SK-N-SH treated with all-trans-retinoic acid at 6 μM for 48 hours (cell line): ENCODE data around the gene DAGLB.

Experiments used
- ARNTL ChIP-seq: fragments of 450-650 bp; formaldehyde crosslinking; IDR thresholded peaks from 2 replicates; pipeline ENCODE4 v1.5.0; 2020; ENCODE audit warnings: low read depth, mild to moderate bottlenecking, moderate library complexity, borderline replicate concordance
- BACH2 ChIP-seq: fragments of 250-450 bp; sonication (Bioruptor Pico); IDR thresholded peaks from 2 replicates; pipeline ENCODE4 v1.9.0; 2021; ENCODE audit warnings: mild to moderate bottlenecking, borderline replicate concordance
- ISL1 ChIP-seq: fragments of 250-450 bp; sonication (Bioruptor Pico); IDR thresholded peaks from 2 replicates; pipeline ENCODE4 v2.1.2; 2022; ENCODE audit warnings: mild to moderate bottlenecking, moderate library complexity
- PPARA ChIP-seq: fragments of 250-450 bp; sonication (Bioruptor Pico); IDR thresholded peaks from 2 replicates; pipeline ENCODE4 v1.5.0; 2020; ENCODE audit warnings: mild to moderate bottlenecking, borderline replicate concordance
- RARB ChIP-seq: fragments of 250-450 bp; sonication (Bioruptor Pico); IDR thresholded peaks from 2 replicates; pipeline ENCODE4 v1.8.0; 2021; ENCODE audit warnings: mild to moderate bottlenecking, moderate library complexity
- ZC3H10 ChIP-seq: fragments of 250-450 bp; sonication (Bioruptor Pico); IDR thresholded peaks from 2 replicates; pipeline ENCODE4 v1.5.1; 2021; ENCODE audit warnings: mild to moderate bottlenecking, moderate library complexity
- ZFP3 ChIP-seq: fragments of 250-450 bp; sonication (Bioruptor Pico); IDR thresholded peaks from 2 replicates; pipeline ENCODE4 v1.5.0; 2020; ENCODE audit warnings: mild to moderate bottlenecking, moderate library complexity
- ZFP30 ChIP-seq: fragments of 450-650 bp; formaldehyde crosslinking; IDR thresholded peaks from 2 replicates; pipeline ENCODE4 v1.5.0; 2022; ENCODE audit warnings: mild to moderate bottlenecking, moderate library complexity
- ZNF565 ChIP-seq: fragments of 450-650 bp; formaldehyde crosslinking; conservative IDR thresholded peaks from 2 replicates; pipeline ENCODE4 v1.5.0; 2020; ENCODE audit warnings: low read depth, mild to moderate bottlenecking, moderate library complexity
- ZNF70 ChIP-seq: fragments of 450-650 bp; formaldehyde crosslinking; IDR thresholded peaks from 2 replicates; pipeline ENCODE4 v1.5.0; 2020; ENCODE audit warnings: mild to moderate bottlenecking, moderate library complexity
- TF ChIP-seq, protein P1 (sequence below): fragments of 250-450 bp; sonication (Bioruptor Pico); IDR thresholded peaks from 2 replicates; pipeline ENCODE4 v1.8.0; 2020; ENCODE audit warnings: mild to moderate bottlenecking, moderate library complexity, borderline replicate concordance
- TF ChIP-seq, protein P2 (sequence below): fragments of 250-450 bp; sonication (Bioruptor Pico); IDR thresholded peaks from 2 replicates; pipeline ENCODE4 v1.5.1; 2020; ENCODE audit warnings: low read depth, mild to moderate bottlenecking, moderate library complexity
- TF ChIP-seq, protein P3 (sequence below): fragments of 250-450 bp; sonication (Bioruptor Pico); IDR thresholded peaks from 2 replicates; pipeline ENCODE4 v1.5.0; 2020; ENCODE audit warnings: mild to moderate bottlenecking, moderate library complexity

DNA sequence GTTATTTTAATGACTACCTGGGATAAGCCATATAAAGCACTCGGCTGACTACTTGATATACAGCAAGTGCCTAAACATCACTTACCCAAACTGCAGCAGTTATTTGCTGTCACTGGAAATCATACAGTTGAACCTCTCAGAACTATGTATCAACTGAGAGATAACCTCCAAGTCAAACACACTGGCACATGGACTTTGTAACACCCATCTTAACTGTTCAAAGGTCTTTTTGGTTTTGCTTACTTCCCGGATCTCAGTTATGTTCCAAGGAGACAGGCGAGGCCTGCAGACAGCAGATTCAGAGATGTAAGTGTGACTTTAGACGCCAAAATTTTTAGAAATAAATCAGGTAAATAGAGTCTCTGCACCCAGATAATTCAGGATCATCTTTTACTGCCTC, 34.6 kb upstream of the DAGLB start:
- TF ChIP-seq ZFP3, result no peak
- no peak for TF ChIP-seq ZFP30
- TF ChIP-seq ISL1 (CRISPR knock-in tag), result no peak
- TF ChIP-seq ZNF565, result no peak
- TF ChIP-seq, protein P1, sequence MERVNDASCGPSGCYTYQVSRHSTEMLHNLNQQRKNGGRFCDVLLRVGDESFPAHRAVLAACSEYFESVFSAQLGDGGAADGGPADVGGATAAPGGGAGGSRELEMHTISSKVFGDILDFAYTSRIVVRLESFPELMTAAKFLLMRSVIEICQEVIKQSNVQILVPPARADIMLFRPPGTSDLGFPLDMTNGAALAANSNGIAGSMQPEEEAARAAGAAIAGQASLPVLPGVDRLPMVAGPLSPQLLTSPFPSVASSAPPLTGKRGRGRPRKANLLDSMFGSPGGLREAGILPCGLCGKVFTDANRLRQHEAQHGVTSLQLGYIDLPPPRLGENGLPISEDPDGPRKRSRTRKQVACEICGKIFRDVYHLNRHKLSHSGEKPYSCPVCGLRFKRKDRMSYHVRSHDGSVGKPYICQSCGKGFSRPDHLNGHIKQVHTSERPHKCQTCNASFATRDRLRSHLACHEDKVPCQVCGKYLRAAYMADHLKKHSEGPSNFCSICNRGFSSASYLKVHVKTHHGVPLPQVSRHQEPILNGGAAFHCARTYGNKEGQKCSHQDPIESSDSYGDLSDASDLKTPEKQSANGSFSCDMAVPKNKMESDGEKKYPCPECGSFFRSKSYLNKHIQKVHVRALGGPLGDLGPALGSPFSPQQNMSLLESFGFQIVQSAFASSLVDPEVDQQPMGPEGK (CRISPR knock-in tag), result no peak
- no peak for TF ChIP-seq ZNF70
- TF ChIP-seq, protein P2, sequence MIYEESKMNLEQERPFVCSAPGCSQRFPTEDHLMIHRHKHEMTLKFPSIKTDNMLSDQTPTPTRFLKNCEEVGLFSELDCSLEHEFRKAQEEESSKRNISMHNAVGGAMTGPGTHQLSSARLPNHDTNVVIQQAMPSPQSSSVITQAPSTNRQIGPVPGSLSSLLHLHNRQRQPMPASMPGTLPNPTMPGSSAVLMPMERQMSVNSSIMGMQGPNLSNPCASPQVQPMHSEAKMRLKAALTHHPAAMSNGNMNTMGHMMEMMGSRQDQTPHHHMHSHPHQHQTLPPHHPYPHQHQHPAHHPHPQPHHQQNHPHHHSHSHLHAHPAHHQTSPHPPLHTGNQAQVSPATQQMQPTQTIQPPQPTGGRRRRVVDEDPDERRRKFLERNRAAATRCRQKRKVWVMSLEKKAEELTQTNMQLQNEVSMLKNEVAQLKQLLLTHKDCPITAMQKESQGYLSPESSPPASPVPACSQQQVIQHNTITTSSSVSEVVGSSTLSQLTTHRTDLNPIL (CRISPR knock-in tag), result no peak
- no peak for TF ChIP-seq RARB (CRISPR knock-in tag)
- TF ChIP-seq ZC3H10, result no peak
- TF ChIP-seq, protein P3, sequence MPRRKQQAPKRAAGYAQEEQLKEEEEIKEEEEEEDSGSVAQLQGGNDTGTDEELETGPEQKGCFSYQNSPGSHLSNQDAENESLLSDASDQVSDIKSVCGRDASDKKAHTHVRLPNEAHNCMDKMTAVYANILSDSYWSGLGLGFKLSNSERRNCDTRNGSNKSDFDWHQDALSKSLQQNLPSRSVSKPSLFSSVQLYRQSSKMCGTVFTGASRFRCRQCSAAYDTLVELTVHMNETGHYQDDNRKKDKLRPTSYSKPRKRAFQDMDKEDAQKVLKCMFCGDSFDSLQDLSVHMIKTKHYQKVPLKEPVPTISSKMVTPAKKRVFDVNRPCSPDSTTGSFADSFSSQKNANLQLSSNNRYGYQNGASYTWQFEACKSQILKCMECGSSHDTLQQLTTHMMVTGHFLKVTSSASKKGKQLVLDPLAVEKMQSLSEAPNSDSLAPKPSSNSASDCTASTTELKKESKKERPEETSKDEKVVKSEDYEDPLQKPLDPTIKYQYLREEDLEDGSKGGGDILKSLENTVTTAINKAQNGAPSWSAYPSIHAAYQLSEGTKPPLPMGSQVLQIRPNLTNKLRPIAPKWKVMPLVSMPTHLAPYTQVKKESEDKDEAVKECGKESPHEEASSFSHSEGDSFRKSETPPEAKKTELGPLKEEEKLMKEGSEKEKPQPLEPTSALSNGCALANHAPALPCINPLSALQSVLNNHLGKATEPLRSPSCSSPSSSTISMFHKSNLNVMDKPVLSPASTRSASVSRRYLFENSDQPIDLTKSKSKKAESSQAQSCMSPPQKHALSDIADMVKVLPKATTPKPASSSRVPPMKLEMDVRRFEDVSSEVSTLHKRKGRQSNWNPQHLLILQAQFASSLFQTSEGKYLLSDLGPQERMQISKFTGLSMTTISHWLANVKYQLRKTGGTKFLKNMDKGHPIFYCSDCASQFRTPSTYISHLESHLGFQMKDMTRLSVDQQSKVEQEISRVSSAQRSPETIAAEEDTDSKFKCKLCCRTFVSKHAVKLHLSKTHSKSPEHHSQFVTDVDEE, result no peak
- TF ChIP-seq BACH2 (CRISPR knock-in tag), result no peak
- no peak for TF ChIP-seq PPARA
- TF ChIP-seq ARNTL, result no peak
